MM.1S (cell line): ENCODE results near the gene KRTAP10-4.

Experiments
- DNase-seq: peaks from one replicate; pipeline ENCODE4 v3.0.0-alpha.2; 2015
- H2AFZ ChIP-seq: fragments of 300-600 bp; sonication (generic); 2 replicates; pipeline ENCODE4 v1.6.0; 2016; ENCODE audit warnings: antibody characterized with exemption, low read length
- H3F3A ChIP-seq: fragments of 300-600 bp; sonication (generic); 2 replicates; pipeline ENCODE4 v1.6.1; 2016; ENCODE audit warnings: mild to moderate bottlenecking, antibody characterized with exemption, low read length, moderate library complexity, mixed read lengths; ENCODE audit not compliant: insufficient read depth
- H3K27ac ChIP-seq: fragments of 300-600 bp; sonication (generic); 2 replicates; pipeline ENCODE4 v1.5.1; 2016; ENCODE audit warnings: mild to moderate bottlenecking, low read length
- H3K27me3 ChIP-seq: fragments of 300-600 bp; sonication (generic); replicated peaks from 2 replicates; pipeline ENCODE4 v1.6.0; 2016; ENCODE audit warnings: low read length; ENCODE audit not compliant: insufficient read depth
- H3K36me3 ChIP-seq: fragments of 300-600 bp; sonication (generic); replicated peaks from 2 replicates; pipeline ENCODE4 v1.6.1; 2016; ENCODE audit warnings: mild to moderate bottlenecking, low read length, mixed read lengths; ENCODE audit not compliant: insufficient read depth
- H3K4me1 ChIP-seq: fragments of 300-600 bp; sonication (generic); 2 replicates; pipeline ENCODE4 v1.6.1; 2016; ENCODE audit warnings: low read length, mixed read lengths
- H3K4me2 ChIP-seq: fragments of 300-600 bp; sonication (generic); 2 replicates; pipeline ENCODE4 v1.6.0; 2016; ENCODE audit warnings: low read depth, low read length
- H3K4me3 ChIP-seq: fragments of 300-600 bp; sonication (generic); 2 replicates; pipeline ENCODE4 v1.5.1; 2016; ENCODE audit warnings: low read length, mixed read lengths
- H3K79me2 ChIP-seq: fragments of 300-600 bp; sonication (generic); 2 replicates; pipeline ENCODE4 v1.6.1; 2016; ENCODE audit warnings: mixed run types, low read length, mixed read lengths
- H3K9ac ChIP-seq: fragments of 300-600 bp; sonication (generic); 2 replicates; pipeline ENCODE4 v1.6.1; 2016; ENCODE audit warnings: low read length, mixed read lengths
- H3K9me2 ChIP-seq: fragments of 300-600 bp; sonication (generic); replicated peaks from 2 replicates; pipeline ENCODE4 v1.6.1; 2016; ENCODE audit warnings: mild to moderate bottlenecking, low read length, mixed read lengths; ENCODE audit not compliant: insufficient read depth
- H3K9me3 ChIP-seq: fragments of 300-600 bp; sonication (generic); replicated peaks from 2 replicates; pipeline ENCODE4 v1.6.1; 2016; ENCODE audit warnings: mild to moderate bottlenecking, low read length, mixed read lengths; ENCODE audit not compliant: insufficient read depth
- H4K20me1 ChIP-seq: fragments of 300-600 bp; sonication (generic); 2 replicates; pipeline ENCODE4 v1.6.1; 2016; ENCODE audit warnings: mild to moderate bottlenecking, low read length, moderate library complexity, mixed read lengths; ENCODE audit not compliant: insufficient read depth
- CTCF ChIP-seq: fragments of 300-600 bp; sonication (generic); IDR thresholded peaks from 2 replicates; pipeline ENCODE4 v1.5.1; 2016; ENCODE audit warnings: antibody characterized with exemption, low read length, mixed read lengths
- EZH2 ChIP-seq: fragments of 300-600 bp; sonication (generic); optimal IDR thresholded peaks from 2 replicates; pipeline ENCODE3; 2017; ENCODE audit warnings: low read depth, mild to moderate bottlenecking, antibody characterized with exemption, low read length, mixed read lengths
- EZH2phosphoT487 ChIP-seq: fragments of 300-600 bp; sonication (generic); IDR thresholded peaks from 2 replicates; pipeline ENCODE4 v1.6.1; 2018; ENCODE audit warnings: antibody characterized with exemption, low read length

Gene KRTAP10-4

GRCh38 chr21:44542716-44543115 lies 30.8 kb upstream of the KRTAP10-4 start:
- TF ChIP-seq EZH2: no peak
- TF ChIP-seq EZH2phosphoT487: no peak
- TF ChIP-seq CTCF: no peak
- Histone ChIP-seq H3K27ac (no peak overlapping the region), H2AFZ (no peak overlapping the region), H3K36me3 (no peaks in the 10 kb centered on the region), H3K4me1 (no peaks in the 10 kb centered on the region), H3K27me3 (peaks cover 93% of the 10 kb centered on the region), H3K9ac (no peak overlapping the region), H3K4me3 (no peak overlapping the region), H3K79me2 (no peaks in the 10 kb centered on the region), H3K9me2 (no peaks in the 10 kb centered on the region), H3F3A (no peaks in the 10 kb centered on the region), H3K4me2 (no peak overlapping the region), H3K9me3 (no peaks in the 10 kb centered on the region), H4K20me1 (no peaks in the 10 kb centered on the region)
- no peak for DNase-seq

- DNase-seq: no peak
- Histone ChIP-seq H3K36me3 (no peaks in the 10 kb centered on the region), H3K79me2 (no peaks in the 10 kb centered on the region), H3K27ac (no peak overlapping the region), H3K27me3 (peaks cover 94% of the 10 kb centered on the region), H3K4me3 (no peak overlapping the region), H3F3A (no peaks in the 10 kb centered on the region), H3K4me2 (no peak overlapping the region), H3K9me2 (no peaks in the 10 kb centered on the region), H4K20me1 (no peaks in the 10 kb centered on the region), H3K9ac (no peak overlapping the region), H2AFZ (no peak overlapping the region), H3K9me3 (no peaks in the 10 kb centered on the region), H3K4me1 (no peaks in the 10 kb centered on the region)
- no peak for TF ChIP-seq CTCF
- TF ChIP-seq EZH2phosphoT487: no peak
- no peak for TF ChIP-seq EZH2
Observed at GRCh38 chr21:44544566-44544965, 29.0 kb upstream of the KRTAP10-4 start.

DNA sequence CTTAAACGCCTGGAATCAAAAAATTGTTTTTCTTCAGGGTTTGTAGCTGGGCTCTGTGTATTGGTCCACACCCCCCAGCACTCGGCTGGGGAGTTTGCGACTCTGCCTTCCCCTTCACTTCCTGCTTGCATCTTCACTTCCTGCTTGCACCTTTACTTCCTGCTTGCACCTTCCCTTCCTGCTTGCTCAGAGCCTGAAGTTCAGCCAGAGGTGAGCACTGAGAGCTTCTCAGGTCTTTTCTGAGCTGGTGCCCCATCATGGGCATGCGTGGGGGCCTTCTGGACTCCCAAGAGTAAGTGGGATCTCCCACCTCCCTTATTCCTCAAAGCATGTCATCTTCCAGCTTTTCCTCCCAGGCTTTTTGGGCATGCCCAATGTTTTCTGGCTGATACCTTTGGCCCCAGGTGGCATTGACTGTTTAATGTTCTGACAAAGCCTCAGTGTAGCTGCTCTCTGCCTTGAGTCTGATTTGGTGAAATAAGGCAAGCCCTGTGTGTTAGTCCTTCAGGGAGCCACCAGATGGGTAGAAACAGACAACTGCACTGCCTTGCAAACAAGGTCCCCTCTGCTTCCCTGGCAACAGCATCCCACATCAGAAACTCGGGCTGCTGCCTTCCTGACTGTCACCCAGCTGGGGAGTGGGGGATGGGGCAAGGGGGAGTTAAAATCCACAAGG lies 25.7 kb upstream of the KRTAP10-4 start:
- Histone ChIP-seq H3K4me2 (no peak overlapping the region), H3F3A (no peaks in the 10 kb centered on the region), H3K36me3 (no peaks in the 10 kb centered on the region), H3K9me3 (no peaks in the 10 kb centered on the region), H3K4me1 (no peaks in the 10 kb centered on the region), H3K4me3 (no peak overlapping the region), H3K27ac (no peak overlapping the region), H3K9me2 (no peaks in the 10 kb centered on the region), H4K20me1 (no peaks in the 10 kb centered on the region), H3K79me2 (no peaks in the 10 kb centered on the region), H3K9ac (no peak overlapping the region), H2AFZ (no peak overlapping the region), H3K27me3 (peaks cover 95% of the 10 kb centered on the region)
- TF ChIP-seq EZH2phosphoT487 (no peak), EZH2 (no peak), CTCF (no peak)
- no peak for DNase-seq
